ENCODE results near the gene IFI35. TPM values are rescaled to one million over a fixed set of nuclear protein-coding genes. Genes with fewer than 3 reads are reported as not detected.
A peak's percentile ranks its signal among the peaks of the same experiment; 100 is the strongest.

Gene IFI35
- total and polyA plus RNA-seq, 9 of the 15 experiments (the other 6 are each of a cell fraction or from before 2014, with no cell fraction given): 4.4 to 13.1 (median 10.2) TPM

DNA sequence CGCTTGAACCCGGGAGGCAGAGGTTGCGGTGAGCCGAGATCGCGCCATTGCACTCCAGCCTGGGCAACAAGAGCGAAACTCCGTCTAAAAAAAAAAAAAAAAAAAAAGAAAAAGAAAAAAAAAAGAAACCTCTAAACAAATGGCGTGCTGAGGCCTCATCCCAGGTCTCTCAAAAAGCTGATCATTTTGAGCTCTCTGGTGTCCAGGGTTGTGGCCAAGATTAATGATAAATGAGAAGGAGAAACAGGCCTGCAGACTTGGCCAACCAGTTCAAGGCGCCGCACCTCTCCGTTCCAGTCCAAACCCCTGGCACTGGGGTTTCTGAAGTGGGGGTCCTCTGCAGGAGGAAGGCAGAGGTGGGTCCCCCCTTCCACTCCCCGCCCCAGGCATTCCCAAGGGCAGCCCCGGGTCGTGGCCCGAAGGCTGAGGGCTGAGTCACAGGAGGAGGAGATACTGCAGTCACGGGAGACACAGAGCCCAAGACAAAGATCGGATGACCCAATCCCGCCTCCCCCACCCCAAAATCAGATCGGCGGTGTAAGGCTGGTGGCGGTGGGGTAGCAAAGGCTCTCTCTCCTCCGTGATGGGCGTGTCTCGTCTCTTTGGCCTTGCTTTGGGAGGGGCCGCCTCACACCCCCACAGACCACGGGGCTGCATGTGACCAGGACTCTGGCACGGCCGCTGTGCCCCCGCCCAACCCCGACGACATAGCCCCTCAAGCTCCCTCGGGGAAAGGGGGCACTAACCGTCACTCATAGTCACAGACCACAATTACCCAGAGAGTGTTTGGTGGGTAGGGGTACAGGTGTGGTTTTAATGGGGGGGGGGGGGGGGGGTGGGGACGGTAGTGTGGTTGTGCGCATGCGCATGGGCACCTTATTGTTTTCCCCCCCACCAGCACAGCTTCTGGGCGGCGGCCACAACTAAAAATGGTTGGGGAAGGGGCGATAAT lies 14.5 kb downstream of the IFI35 start (continued):
- TF ChIP-seq, protein P1, sequence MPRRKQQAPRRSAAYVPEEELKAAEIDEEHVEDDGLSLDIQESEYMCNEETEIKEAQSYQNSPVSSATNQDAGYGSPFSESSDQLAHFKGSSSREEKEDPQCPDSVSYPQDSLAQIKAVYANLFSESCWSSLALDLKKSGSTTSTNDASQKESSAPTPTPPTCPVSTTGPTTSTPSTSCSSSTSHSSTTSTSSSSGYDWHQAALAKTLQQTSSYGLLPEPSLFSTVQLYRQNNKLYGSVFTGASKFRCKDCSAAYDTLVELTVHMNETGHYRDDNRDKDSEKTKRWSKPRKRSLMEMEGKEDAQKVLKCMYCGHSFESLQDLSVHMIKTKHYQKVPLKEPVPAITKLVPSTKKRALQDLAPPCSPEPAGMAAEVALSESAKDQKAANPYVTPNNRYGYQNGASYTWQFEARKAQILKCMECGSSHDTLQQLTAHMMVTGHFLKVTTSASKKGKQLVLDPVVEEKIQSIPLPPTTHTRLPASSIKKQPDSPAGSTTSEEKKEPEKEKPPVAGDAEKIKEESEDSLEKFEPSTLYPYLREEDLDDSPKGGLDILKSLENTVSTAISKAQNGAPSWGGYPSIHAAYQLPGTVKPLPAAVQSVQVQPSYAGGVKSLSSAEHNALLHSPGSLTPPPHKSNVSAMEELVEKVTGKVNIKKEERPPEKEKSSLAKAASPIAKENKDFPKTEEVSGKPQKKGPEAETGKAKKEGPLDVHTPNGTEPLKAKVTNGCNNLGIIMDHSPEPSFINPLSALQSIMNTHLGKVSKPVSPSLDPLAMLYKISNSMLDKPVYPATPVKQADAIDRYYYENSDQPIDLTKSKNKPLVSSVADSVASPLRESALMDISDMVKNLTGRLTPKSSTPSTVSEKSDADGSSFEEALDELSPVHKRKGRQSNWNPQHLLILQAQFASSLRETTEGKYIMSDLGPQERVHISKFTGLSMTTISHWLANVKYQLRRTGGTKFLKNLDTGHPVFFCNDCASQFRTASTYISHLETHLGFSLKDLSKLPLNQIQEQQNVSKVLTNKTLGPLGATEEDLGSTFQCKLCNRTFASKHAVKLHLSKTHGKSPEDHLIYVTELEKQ (CRISPR knock-in tag; IDR thresholded peaks at IDR 0.05): no peak
- TF ChIP-seq SOX6 (IDR thresholded peaks at IDR 0.05): peak; percentile 98
- no peak for TF ChIP-seq ASH1L (IDR thresholded peaks at IDR 0.05; ENCODE audit: borderline replicate concordance, low read depth, partially characterized antibody)
- no peak for TF ChIP-seq ZNF232 (CRISPR knock-in tag; IDR thresholded peaks at IDR 0.05)
- peak; percentile 71; the same call in 1 of the 2 replicates for TF ChIP-seq NCOA1 (IDR thresholded peaks at IDR 0.05; ENCODE audit: low read depth)
- TF ChIP-seq NEUROD1 (IDR thresholded peaks at IDR 0.05; ENCODE audit: borderline replicate concordance, low read depth, low read length, partially characterized antibody): peak; percentile 72
- peak; percentile 59; the same call in 1 of the 2 replicates for TF ChIP-seq NR2C2 (CRISPR knock-in tag; IDR thresholded peaks at IDR 0.05)
- TF ChIP-seq NR2C2 (tag; IDR thresholded peaks at IDR 0.05): peak; percentile 64; the same call in 1 of the 2 replicates
- TF ChIP-seq LARP7 (IDR thresholded peaks at IDR 0.05): 0 out of 2 replicates have a peak, but pooled peaks have one; percentile 45
- TF ChIP-seq PBX2 (CRISPR knock-in tag; IDR thresholded peaks at IDR 0.05; ENCODE audit: low read depth): no peak
- peak; percentile 58 for TF ChIP-seq PBX2 (tag; conservative IDR thresholded peaks at IDR 0.05; ENCODE audit: low read depth)
- no peak for TF ChIP-seq ATF1 (CRISPR knock-in tag; IDR thresholded peaks at IDR 0.05)
- peak; percentile 75 for TF ChIP-seq ATF1 (tag; IDR thresholded peaks at IDR 0.05)
- TF ChIP-seq, protein P2, sequence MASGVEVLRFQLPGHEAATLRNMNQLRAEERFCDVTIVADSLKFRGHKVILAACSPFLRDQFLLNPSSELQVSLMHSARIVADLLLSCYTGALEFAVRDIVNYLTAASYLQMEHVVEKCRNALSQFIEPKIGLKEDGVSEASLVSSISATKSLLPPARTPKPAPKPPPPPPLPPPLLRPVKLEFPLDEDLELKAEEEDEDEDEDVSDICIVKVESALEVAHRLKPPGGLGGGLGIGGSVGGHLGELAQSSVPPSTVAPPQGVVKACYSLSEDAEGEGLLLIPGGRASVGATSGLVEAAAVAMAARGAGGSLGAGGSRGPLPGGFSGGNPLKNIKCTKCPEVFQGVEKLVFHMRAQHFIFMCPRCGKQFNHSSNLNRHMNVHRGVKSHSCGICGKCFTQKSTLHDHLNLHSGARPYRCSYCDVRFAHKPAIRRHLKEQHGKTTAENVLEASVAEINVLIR (CRISPR knock-in tag; IDR thresholded peaks at IDR 0.05): no peak
- TF ChIP-seq KLF13 (tag; IDR thresholded peaks at IDR 0.05; ENCODE audit: borderline replicate concordance, low read depth): peak; percentile 94
- TF ChIP-seq NR4A1 (CRISPR knock-in tag; IDR thresholded peaks at IDR 0.05): no peak
- peak; percentile 18; the same call in 1 of the 2 replicates for TF ChIP-seq NR4A1 (tag; IDR thresholded peaks at IDR 0.05)
- TF ChIP-seq RUNX1 (IDR thresholded peaks at IDR 0.05; ENCODE audit: low read depth): peak; percentile 58; the same call in 1 of the 2 replicates
- TF ChIP-seq ZNF395 (CRISPR knock-in tag; IDR thresholded peaks at IDR 0.05): peak; percentile 78
